Nephron progenitor cell (in vitro differentiated cells): Measurements from ENCODE around the gene SND1.

Source experiments
- DNase-seq: peaks from one replicate; pipeline ENCODE4 v3.0.0; 2021
- H3K27ac Mint-ChIP-seq: 2 replicates; pipeline ENCODE4 v1.8.0; 2021; ENCODE audit warnings: mild to moderate bottlenecking, moderate library complexity, mixed read lengths
- H3K27me3 Mint-ChIP-seq: 2 replicates; pipeline ENCODE4 v1.8.0; 2021; ENCODE audit warnings: mild to moderate bottlenecking, low read depth, mixed read lengths; ENCODE audit not compliant: poor library complexity
- H3K36me3 Mint-ChIP-seq: 2 replicates; pipeline ENCODE4 v1.8.0; 2021; ENCODE audit warnings: low read depth, mixed read lengths
- H3K4me1 Mint-ChIP-seq: 2 replicates; pipeline ENCODE4 v1.8.0; 2021; ENCODE audit warnings: mixed read lengths
- H3K4me3 Mint-ChIP-seq: 2 replicates; pipeline ENCODE4 v1.8.0; 2021; ENCODE audit warnings: mild to moderate bottlenecking, moderate library complexity, mixed read lengths
- H3K9me3 Mint-ChIP-seq: 2 replicates; pipeline ENCODE4 v1.8.0; 2021; ENCODE audit warnings: mild to moderate bottlenecking, moderate library complexity, mixed read lengths
- CTCF ChIP-seq: fragments of 200-600 bp; sonication (generic); IDR thresholded peaks from 2 replicates; pipeline ENCODE4 v1.5.0; 2021; ENCODE audit warnings: antibody characterized with exemption

Gene SND1

GRCh38 chr7:128139406-128139805 is 487.4 kb downstream of the SND1 start:
- no peak for DNase-seq
- Mint-ChIP-seq H3K4me3 (no peak overlapping the region), H3K27me3 (peaks cover 48% of the 10 kb centered on the region), H3K9me3 (peaks cover 33% of the 10 kb centered on the region), H3K27ac (no peak overlapping the region), H3K4me1 (peaks cover 15% of the 10 kb centered on the region), H3K36me3 (peaks cover 8% of the 10 kb centered on the region)
- no peak for TF ChIP-seq CTCF

- Mint-ChIP-seq H3K27me3 (peaks cover 48% of the 10 kb centered on the region), H3K36me3 (no peaks in the 10 kb centered on the region), H3K4me3 (no peak overlapping the region), H3K27ac (no peak overlapping the region), H3K4me1 (peaks cover 6% of the 10 kb centered on the region), H3K9me3 (peaks cover 29% of the 10 kb centered on the region)
- DNase-seq: no peak
- TF ChIP-seq CTCF: no peak
Measured at GRCh38 chr7:128141683-128142195, 489.7 kb downstream of the SND1 start.
